Mononuclear cell (primary cell): ENCODE results near the gene NUP210L. TPM values are rescaled to one million over a fixed set of nuclear protein-coding genes. Genes with fewer than 3 reads are reported as not detected.

Source experiments
- H3K27me3 ChIP-seq: 2 replicates; pipeline ENCODE4 v1.6.0; 2011; ENCODE audit warnings: low read length, control low read depth; ENCODE audit not compliant: insufficient read depth
- H3K4me1 ChIP-seq: 2 replicates; pipeline ENCODE4 v1.5.1; 2011; ENCODE audit warnings: mild to moderate bottlenecking, low read length, control low read depth; ENCODE audit not compliant: insufficient read depth
- H3K4me3 ChIP-seq: 2 replicates; pipeline ENCODE4 v1.5.1; 2011; ENCODE audit warnings: mild to moderate bottlenecking, low read length, moderate library complexity
- H3K9me3 ChIP-seq: 2 replicates; pipeline ENCODE4 v1.5.1; 2011; ENCODE audit warnings: low read depth, mild to moderate bottlenecking, control low read depth, low read length
- total RNA-seq: library from RNA; depleted of rRNA; stranded (reverse); fragments of >200 nt; gene quantifications from one replicate; pipeline ENCODE4 v1.2.3, GENCODE V29; 2012

NUP210L gene
- total RNA-seq, 1 donor, result under 0.01 TPM

- peaks cover 79% of the 10 kb centered on the region for H3K4me1 ChIP-seq
- no peaks in the 10 kb centered on the region for H3K9me3 ChIP-seq
- H3K4me3 ChIP-seq, result no peak overlapping the region
- H3K27me3 ChIP-seq, result no peaks in the 10 kb centered on the region
These were observed 24.3 kb upstream of the NUP210L start for GRCh38 chr1:154178911-154179811.

GRCh38 chr1:154178013-154178412, 23.1 kb upstream of the NUP210L start:
- Histone ChIP-seq H3K4me1 (peaks cover 70% of the 10 kb centered on the region), H3K9me3 (no peaks in the 10 kb centered on the region), H3K27me3 (no peaks in the 10 kb centered on the region), H3K4me3 (no peak overlapping the region)

- Histone ChIP-seq H3K4me1 (peaks cover 62% of the 10 kb centered on the region), H3K9me3 (no peaks in the 10 kb centered on the region), H3K4me3 (no peak overlapping the region), H3K27me3 (no peaks in the 10 kb centered on the region)
These were observed 21.5 kb upstream of the NUP210L start for GRCh38 chr1:154176337-154176736.

- Histone ChIP-seq H3K9me3 (no peaks in the 10 kb centered on the region), H3K4me3 (no peak overlapping the region), H3K27me3 (no peaks in the 10 kb centered on the region), H3K4me1 (peaks cover 48% of the 10 kb centered on the region)
These were observed 19.8 kb upstream of the NUP210L start for GRCh38 chr1:154174654-154175053.

GRCh38 chr1:154171880-154172279, 17.0 kb upstream of the NUP210L start:
- Histone ChIP-seq H3K27me3 (no peaks in the 10 kb centered on the region), H3K4me1 (peaks cover 20% of the 10 kb centered on the region), H3K4me3 (no peak overlapping the region), H3K9me3 (no peaks in the 10 kb centered on the region)

- H3K27me3 ChIP-seq, result no peaks in the 10 kb centered on the region
- H3K9me3 ChIP-seq, result no peaks in the 10 kb centered on the region
- peaks cover 14% of the 10 kb centered on the region for H3K4me1 ChIP-seq
- no peak overlapping the region for H3K4me3 ChIP-seq
These were observed 16.3 kb upstream of the NUP210L start for GRCh38 chr1:154171223-154171583.

GRCh38 chr1:154170547-154171222, 15.8 kb upstream of the NUP210L start:
- H3K4me1 ChIP-seq, result peaks cover 8% of the 10 kb centered on the region
- no peaks in the 10 kb centered on the region for H3K27me3 ChIP-seq
- H3K9me3 ChIP-seq, result no peaks in the 10 kb centered on the region
- H3K4me3 ChIP-seq, result no peak overlapping the region

- H3K9me3 ChIP-seq, result no peaks in the 10 kb centered on the region
These were observed 12.6 kb upstream of the NUP210L start for GRCh38 chr1:154167461-154167860.

GRCh38 chr1:154166207-154166606, 11.3 kb upstream of the NUP210L start:
- Histone ChIP-seq H3K27me3 (no peaks in the 10 kb centered on the region), H3K9me3 (no peaks in the 10 kb centered on the region), H3K4me1 (peaks cover 3% of the 10 kb centered on the region), H3K4me3 (no peak overlapping the region)

More at GRCh38 chr1:154167461-154167860, 12.6 kb upstream of the NUP210L start:
- Histone ChIP-seq H3K4me1 (peaks cover 3% of the 10 kb centered on the region), H3K4me3 (no peak overlapping the region), H3K27me3 (no peaks in the 10 kb centered on the region)

GRCh38 chr1:154159554-154159953, 4.7 kb upstream of the NUP210L start:
- no peaks in the 10 kb centered on the region for H3K27me3 ChIP-seq
- H3K9me3 ChIP-seq, result no peaks in the 10 kb centered on the region
- H3K4me1 ChIP-seq, result peaks cover 56% of the 10 kb centered on the region
- no peak overlapping the region for H3K4me3 ChIP-seq

- no peak overlapping the region for H3K4me3 ChIP-seq
- H3K4me1 ChIP-seq, result peaks cover 65% of the 10 kb centered on the region
- H3K9me3 ChIP-seq, result no peaks in the 10 kb centered on the region
- H3K27me3 ChIP-seq, result no peaks in the 10 kb centered on the region
These were observed 3.6 kb upstream of the NUP210L start for GRCh38 chr1:154158307-154159125.

GRCh38 chr1:154157520-154158306, 2.8 kb upstream of the NUP210L start:
- Histone ChIP-seq H3K9me3 (no peaks in the 10 kb centered on the region), H3K4me1 (peaks cover 68% of the 10 kb centered on the region), H3K27me3 (no peaks in the 10 kb centered on the region), H3K4me3 (no peak overlapping the region)

GRCh38 chr1:154155251-154155650, 378 bp upstream of the NUP210L start:
- no peak overlapping the region for H3K4me3 ChIP-seq
- H3K9me3 ChIP-seq, result no peaks in the 10 kb centered on the region
- peaks cover 60% of the 10 kb centered on the region for H3K4me1 ChIP-seq
- no peaks in the 10 kb centered on the region for H3K27me3 ChIP-seq

- Histone ChIP-seq H3K4me1 (peaks cover 53% of the 10 kb centered on the region), H3K4me3 (no peak overlapping the region), H3K9me3 (no peaks in the 10 kb centered on the region), H3K27me3 (no peaks in the 10 kb centered on the region)
These were observed 820 bp downstream of the NUP210L start for GRCh38 chr1:154154053-154154452.
